K562 (cell line): ENCODE data around the gene TACR2. TPM values are rescaled to one million over a fixed set of nuclear protein-coding genes. Genes with fewer than 3 reads are reported as not detected.

Experiments
- ATAC-seq: fragments of 200-7000 bp; cut with Tn5 transposase; 3 replicates; pipeline ENCODE4 v1.9.1; 2020; ENCODE audit warnings: moderate library complexity
- BruUV-seq: library from RNA; stranded (reverse); fragments of 400-500 nt; replicated peaks from 2 replicates; lab custom pipeline; 2021; lab: Mats Ljungman, UMichigan
- CTCF ChIA-PET: fragments of 300-600 bp; formaldehyde crosslinking; extraction: SDS; loops from one replicate; lab custom pipeline; 2021; ENCODE audit warnings: low intra/inter-chr PET ratio; lab: Yijun Ruan, JAX
- POLR2A ChIA-PET: fragments of 300-600, 350-650 bp; sonication (Branson Sonifier 250); formaldehyde crosslinking; extraction: SDS; loops from one replicate; lab custom pipeline; 2021; ENCODE audit warnings: antibody characterized with exemption, inconsistent platforms; lab: Yijun Ruan, JAX
- DNase-seq, 4 experiments: peaks; one replicate each; pipeline versions ENCODE4 v3.0.0 to v3.0.0-alpha.2; 2011 to 2018; ENCODE audit warnings: low spot score in 3 of 4, mixed read lengths in 3 of 4; ENCODE audit errors: extremely low read depth in 1 of 4
- FAIRE-seq: peaks from 2 replicates; lab custom pipeline; 2011; peaks lifted over from hg19 to GRCh38; lab: Jason Lieb, UNC
- H2AFZ ChIP-seq: 2 replicates; pipeline ENCODE4 v1.6.0; 2011; ENCODE audit warnings: low read depth, low read length, control low read depth, inconsistent platforms
- H3K27ac ChIP-seq: fragments of 200-600 bp; 3 replicates; pipeline ENCODE4 v1.8.0; 2011; ENCODE audit warnings: low read depth, mild to moderate bottlenecking, control low read depth, inconsistent platforms, low read length, moderate library complexity, mixed read lengths; ENCODE audit errors: extremely low read depth
- H3K27me3 ChIP-seq, 2 experiments: fragments of 300-600 bp in 1 of 2; 2 replicates in 1 of 2; 3 replicates in 1 of 2; pipeline versions ENCODE4 v1.6.0 to v1.8.0; 2011; ENCODE audit warnings: inconsistent platforms in 2 of 2, low read length in 2 of 2, mild to moderate bottlenecking in 1 of 2, mixed read lengths in 1 of 2, moderate library complexity in 1 of 2; ENCODE audit not compliant: control insufficient read depth in 2 of 2, insufficient read depth in 2 of 2
- H3K36me3 ChIP-seq: fragments of 300-600 bp; 3 replicates; pipeline ENCODE4 v1.8.0; 2011; ENCODE audit warnings: mild to moderate bottlenecking, low read length, inconsistent platforms; ENCODE audit not compliant: control insufficient read depth, insufficient read depth
- H3K4me1 ChIP-seq, 2 experiments: fragments of 200-600 bp in 1 of 2; replicated peaks in 1 of 2; 2 replicates in 1 of 2; 3 replicates in 1 of 2; pipeline versions ENCODE4 v1.5.1 to v1.8.0; 2011; ENCODE audit warnings: inconsistent platforms in 2 of 2, low read length in 2 of 2, mild to moderate bottlenecking in 1 of 2, mixed read lengths in 1 of 2, moderate library complexity in 1 of 2; ENCODE audit not compliant: control insufficient read depth in 2 of 2, insufficient read depth in 2 of 2
- H3K4me2 ChIP-seq: 2 replicates; pipeline ENCODE4 v1.6.1; 2011; ENCODE audit warnings: low read length, control low read depth, inconsistent platforms, mixed read lengths; ENCODE audit not compliant: insufficient read depth
- H3K4me3 ChIP-seq: fragments of 200-600 bp; sonication (generic), shearing (Covaris generic); 2 replicates; pipeline ENCODE4 v1.5.1; 2016; ENCODE audit warnings: control low read depth, inconsistent platforms
- H3K79me2 ChIP-seq: fragments of 200-600 bp; 3 replicates; pipeline ENCODE4 v1.8.0; 2011; ENCODE audit warnings: low read length, inconsistent platforms; ENCODE audit not compliant: control insufficient read depth, insufficient read depth
- H3K9ac ChIP-seq, 2 experiments: 2 replicates each; pipeline versions ENCODE4 v1.6.0 to v1.6.1; 2011; ENCODE audit warnings: low read depth in 2 of 2, low read length in 2 of 2, control low read depth in 1 of 2, inconsistent platforms in 1 of 2, mild to moderate bottlenecking in 1 of 2, mixed read lengths in 1 of 2; ENCODE audit not compliant: insufficient read depth in 1 of 2
- H3K9me1 ChIP-seq: one replicate; pipeline ENCODE4 v1.6.0; 2011; ENCODE audit warnings: inconsistent platforms, mild to moderate bottlenecking, low read length, moderate library complexity; ENCODE audit not compliant: control insufficient read depth, insufficient read depth
- H3K9me3 ChIP-seq: replicated peaks from 2 replicates; pipeline ENCODE4 v1.5.1; 2011; ENCODE audit warnings: low read depth, low read length, inconsistent platforms; ENCODE audit not compliant: control insufficient read depth, insufficient read depth
- H4K20me1 ChIP-seq: replicated peaks from 2 replicates; pipeline ENCODE4 v1.6.1; 2011; ENCODE audit warnings: low read length, inconsistent platforms, mixed read lengths; ENCODE audit not compliant: control insufficient read depth, insufficient read depth
- EHMT2 ChIP-seq: fragments of 450-650 bp; IDR thresholded peaks from 2 replicates; pipeline ENCODE4 v1.6.1; 2018; ENCODE audit warnings: antibody characterized with exemption
- POLR2G ChIP-seq: fragments of 200-400 bp; formaldehyde crosslinking; IDR thresholded peaks from 2 replicates; pipeline ENCODE4 v1.6.1; 2017; ENCODE audit warnings: low read depth, mild to moderate bottlenecking, antibody characterized with exemption, low read length, moderate library complexity
- RBM22 ChIP-seq: fragments of 200-400 bp; formaldehyde crosslinking; IDR thresholded peaks from 2 replicates; pipeline ENCODE4 v1.6.1; 2018; ENCODE audit warnings: low read length, low read depth; ENCODE audit not compliant: poor library complexity, severe bottlenecking
- TAL1 ChIP-seq: fragments of 450-650 bp; IDR thresholded peaks from 2 replicates; pipeline ENCODE4 v1.6.1; 2016; ENCODE audit warnings: mild to moderate bottlenecking
- WGBS: fragments of 100-300 bp; shearing (Covaris generic); methylation state at CpG from one replicate; pipeline ENCODE4 v1.1.6; 2016; ENCODE audit warnings: low coverage, mixed read lengths; ENCODE audit not compliant: insufficient coverage; ENCODE audit errors: missing lambda C conversion rate; 5-methylcytosine and 5-hydroxymethylcytosine counted together
- in situ Hi-C: fragments of 300-500 bp; cut with MboI; formaldehyde crosslinking; loops from 4 replicates; pipeline ENCODE4 v1.15.0; 2018; ENCODE audit warnings: inconsistent platforms, mixed read lengths
- intact Hi-C: fragments of 100-400 bp; cut with micrococcal nuclease; formaldehyde crosslinking; loops from 2 replicates; pipeline ENCODE4 v1.14.2; 2022
- polyA plus RNA-seq, 8 experiments: library from polyadenylated mRNA; depleted of rRNA in 4 of 8; stranded (reverse) in 5 of 8; unstranded in 3 of 8; fragments of >200 nt; fragmentation: Nextera tagmentation in 2 of 8; fragmentation: Illumina TruSeq in 1 of 8; extraction: Ambion mirVana in 2 of 8; extraction: Trizol in 1 of 8; gene quantifications; 2 replicates each; pipeline versions ENCODE4 v1.2.1 to v1.2.3, GENCODE V29; 2011 to 2014; ENCODE audit warnings: inconsistent platforms in 1 of 8, missing spikeins in 1 of 8
- total RNA-seq, 7 experiments: library from RNA; depleted of rRNA in 6 of 7; stranded (reverse); fragments of >200 nt in 6 of 7; fragmentation: Illumina TruSeq in 2 of 7; extraction: Trizol in 2 of 7; gene quantifications; 2 replicates each; pipeline versions ENCODE4 v1.2.1 to v1.2.3, GENCODE V29; 2011 to 2021; ENCODE audit warnings: low replicate concordance in 1 of 7

TACR2 gene
- total and polyA plus RNA-seq, 9 of the 15 experiments (the other 6 are each of a cell fraction or from before 2014, with no cell fraction given) = not detected

- Histone ChIP-seq H4K20me1 (0 out of 2 replicates have a peak, but pooled peaks cover 4% of the 10 kb centered on the region), H3K4me3 (no peak overlapping the region), H3K27ac (no peak overlapping the region), H3K79me2 (no peaks in the 10 kb centered on the region), H3K4me2 (no peak overlapping the region), H3K27me3 (no peaks in the 10 kb centered on the region), H3K9ac (no peak overlapping the region), H3K4me1 (peaks cover 0 to 6% of the 10 kb centered on the region in 2 experiments; a peak in 4 of 5 replicates), H3K9me1 (peaks cover 2% of the 10 kb centered on the region), H3K36me3 (peaks cover 79% of the 10 kb centered on the region), H2AFZ (no peak overlapping the region), H3K9me3 (no peaks in the 10 kb centered on the region)
- in situ Hi-C loops (no loop called here), intact Hi-C loops (no loop called here)
- TF ChIP-seq EHMT2 = no peak
- 0 out of 2 replicates have a peak, but pooled peaks have one; percentile 37 for TF ChIP-seq POLR2G
- ATAC-seq (no peak), DNase-seq (no peak), FAIRE-seq (no peak)
- ChIA-PET POLR2A (no interaction called here), CTCF (no interaction called here)
- WGBS = 92% methylated on average over 11 of the region's 11 CpGs
- BruUV-seq = TSS peak; percentile 78
Measured at GRCh38 chr10:69401416-69401815, 15.3 kb downstream of the TACR2 start.

GRCh38 chr10:69400936-69401335, 15.8 kb downstream of the TACR2 start:
- Histone ChIP-seq H3K36me3 (peaks cover 84% of the 10 kb centered on the region), H3K79me2 (no peaks in the 10 kb centered on the region), H3K4me3 (no peak overlapping the region), H3K27ac (no peak overlapping the region), H3K27me3 (no peaks in the 10 kb centered on the region), H2AFZ (no peak overlapping the region), H3K9me3 (no peaks in the 10 kb centered on the region), H3K9ac (no peak overlapping the region), H3K9me1 (peaks cover 2% of the 10 kb centered on the region), H3K4me1 (peaks cover 0 to 6% of the 10 kb centered on the region in 2 experiments; a peak in 4 of 5 replicates), H4K20me1 (0 out of 2 replicates have a peak, but pooled peaks cover 4% of the 10 kb centered on the region)
- BruUV-seq = no TSS peak
- CTCF ChIA-PET = no interaction called here
- in situ Hi-C loops (no loop called here), intact Hi-C loops (no loop called here)
- FAIRE-seq (no peak), ATAC-seq (no peak), DNase-seq (no peak)
- 95% methylated on average over 22 of the region's 23 CpGs for WGBS
- TF ChIP-seq POLR2G (peak; percentile 35; the same call in 1 of the 2 replicates), RBM22 (peak; percentile 78), TAL1 (no peak)
- TF ChIP-seq, all 486 proteins: peak for 2
- POLR2A ChIA-PET = no interaction called here
- H3K4me2 ChIP-seq = no peak overlapping the region
